Activated T-helper 17 cell treated with anti-CD3 and anti-CD28 coated beads, Interleukin-2, amount 50 U/mL, for 72 hours (primary cell): ENCODE data around the gene IPO13. TPM values are rescaled to one million over a fixed set of nuclear protein-coding genes. Genes with fewer than 3 reads are reported as not detected.

Experiments used
- ATAC-seq: fragments of 150-1000 bp; cut with Tn5 transposase; replicated peaks from 2 replicates; pipeline ENCODE4 v1.10.0; 2021; ENCODE audit warnings: mild to moderate bottlenecking, moderate library complexity
- H3K27ac Mint-ChIP-seq: one replicate; pipeline ENCODE4 v1.8.0; 2022; ENCODE audit warnings: mixed read lengths
- H3K27me3 Mint-ChIP-seq: one replicate; pipeline ENCODE4 v1.8.0; 2022; ENCODE audit warnings: mixed read lengths
- H3K36me3 Mint-ChIP-seq: one replicate; pipeline ENCODE4 v1.8.0; 2022; ENCODE audit warnings: low read depth, mild to moderate bottlenecking, mixed read lengths
- H3K4me1 Mint-ChIP-seq: one replicate; pipeline ENCODE4 v1.8.0; 2022; ENCODE audit warnings: mixed read lengths
- H3K4me3 Mint-ChIP-seq: one replicate; pipeline ENCODE4 v1.8.0; 2022; ENCODE audit warnings: mild to moderate bottlenecking, mixed read lengths
- H3K9me3 Mint-ChIP-seq: one replicate; pipeline ENCODE4 v1.8.0; 2022; ENCODE audit warnings: mixed read lengths
- total RNA-seq, 2 donors: library from RNA; stranded (reverse); gene quantifications; one replicate each; pipeline ENCODE4 v1.2.3, GENCODE V29; 2022

IPO13 gene
- total RNA-seq, 2 donors from 2014 or later = 9.4 to 26.5 TPM

GRCh38 chr1:43979528-43980254 lies 32.9 kb downstream of the IPO13 start:
- peaks cover 53% of the 10 kb centered on the region for H3K36me3 Mint-ChIP-seq
- peak; percentile 33 for ATAC-seq

GRCh38 chr1:43980255-43981134 lies 33.7 kb downstream of the IPO13 start:
- H3K4me1 Mint-ChIP-seq = peaks cover 40% of the 10 kb centered on the region
- H3K36me3 Mint-ChIP-seq = peaks cover 54% of the 10 kb centered on the region
- H3K27ac Mint-ChIP-seq = peak overlapping the region; percentile 40
- H3K9me3 Mint-ChIP-seq = no peaks in the 10 kb centered on the region
- H3K27me3 Mint-ChIP-seq = no peaks in the 10 kb centered on the region
- peak overlapping the region; percentile 83 for H3K4me3 Mint-ChIP-seq
- ATAC-seq = no peak

More at GRCh38 chr1:43979528-43980254, 32.9 kb downstream of the IPO13 start:
- Mint-ChIP-seq H3K27ac (peak overlapping the region; percentile 40), H3K4me1 (peaks cover 40% of the 10 kb centered on the region), H3K27me3 (no peaks in the 10 kb centered on the region), H3K4me3 (peak overlapping the region; percentile 83), H3K9me3 (no peaks in the 10 kb centered on the region)

- no peak for ATAC-seq
- peak overlapping the region; percentile 83 for H3K4me3 Mint-ChIP-seq
- H3K36me3 Mint-ChIP-seq = peaks cover 52% of the 10 kb centered on the region
- no peaks in the 10 kb centered on the region for H3K9me3 Mint-ChIP-seq
- peak overlapping the region; percentile 40 for H3K27ac Mint-ChIP-seq
- H3K4me1 Mint-ChIP-seq = peaks cover 40% of the 10 kb centered on the region
- H3K27me3 Mint-ChIP-seq = no peaks in the 10 kb centered on the region
Measured at GRCh38 chr1:43981135-43981491, 34.4 kb downstream of the IPO13 start.

GRCh38 chr1:43981636-43982035 lies 34.9 kb downstream of the IPO13 start:
- Mint-ChIP-seq H3K4me1 (peaks cover 34% of the 10 kb centered on the region), H3K9me3 (no peaks in the 10 kb centered on the region), H3K27ac (no peak overlapping the region), H3K4me3 (no peak overlapping the region), H3K36me3 (peaks cover 47% of the 10 kb centered on the region), H3K27me3 (no peaks in the 10 kb centered on the region)
- no peak for ATAC-seq

GRCh38 chr1:43982241-43982640 lies 35.5 kb downstream of the IPO13 start:
- peaks cover 41% of the 10 kb centered on the region for H3K36me3 Mint-ChIP-seq
- H3K9me3 Mint-ChIP-seq = no peaks in the 10 kb centered on the region
- no peak for ATAC-seq
- peaks cover 28% of the 10 kb centered on the region for H3K4me1 Mint-ChIP-seq
- no peak overlapping the region for H3K27ac Mint-ChIP-seq
- no peaks in the 10 kb centered on the region for H3K27me3 Mint-ChIP-seq
- no peak overlapping the region for H3K4me3 Mint-ChIP-seq

- no peak for ATAC-seq
- Mint-ChIP-seq H3K4me1 (peaks cover 23% of the 10 kb centered on the region), H3K36me3 (peaks cover 35% of the 10 kb centered on the region), H3K4me3 (no peak overlapping the region), H3K27ac (no peak overlapping the region), H3K9me3 (no peaks in the 10 kb centered on the region), H3K27me3 (no peaks in the 10 kb centered on the region)
Measured at GRCh38 chr1:43982808-43983207, 36.1 kb downstream of the IPO13 start.

- Mint-ChIP-seq H3K4me3 (no peak overlapping the region), H3K9me3 (no peaks in the 10 kb centered on the region), H3K27ac (peak overlapping the region; percentile 27), H3K4me1 (peaks cover 17% of the 10 kb centered on the region), H3K36me3 (peaks cover 30% of the 10 kb centered on the region), H3K27me3 (no peaks in the 10 kb centered on the region)
- no peak for ATAC-seq
Measured at GRCh38 chr1:43983253-43983899, 36.6 kb downstream of the IPO13 start.

GRCh38 chr1:43984855-43985254 lies 38.1 kb downstream of the IPO13 start:
- Mint-ChIP-seq H3K9me3 (no peaks in the 10 kb centered on the region), H3K27ac (no peak overlapping the region), H3K27me3 (no peaks in the 10 kb centered on the region), H3K4me1 (peaks cover 16% of the 10 kb centered on the region), H3K4me3 (no peak overlapping the region), H3K36me3 (peaks cover 23% of the 10 kb centered on the region)
- ATAC-seq = no peak

GRCh38 chr1:43985984-43986595 lies 39.3 kb downstream of the IPO13 start:
- Mint-ChIP-seq H3K27me3 (no peaks in the 10 kb centered on the region), H3K4me3 (no peak overlapping the region)

GRCh38 chr1:43986712-43987111 lies 40.0 kb downstream of the IPO13 start:
- H3K27me3 Mint-ChIP-seq = no peaks in the 10 kb centered on the region
- peaks cover 10% of the 10 kb centered on the region for H3K4me1 Mint-ChIP-seq
- H3K9me3 Mint-ChIP-seq = no peaks in the 10 kb centered on the region
- ATAC-seq = no peak
- peaks cover 20% of the 10 kb centered on the region for H3K36me3 Mint-ChIP-seq
- no peak overlapping the region for H3K4me3 Mint-ChIP-seq
- no peak overlapping the region for H3K27ac Mint-ChIP-seq

More at GRCh38 chr1:43985984-43986595, 39.3 kb downstream of the IPO13 start:
- H3K27ac Mint-ChIP-seq = no peak overlapping the region
- peaks cover 20% of the 10 kb centered on the region for H3K36me3 Mint-ChIP-seq
- peaks cover 10% of the 10 kb centered on the region for H3K4me1 Mint-ChIP-seq
- H3K9me3 Mint-ChIP-seq = no peaks in the 10 kb centered on the region
- ATAC-seq = no peak

GRCh38 chr1:43987159-43987902 lies 40.6 kb downstream of the IPO13 start:
- H3K4me3 Mint-ChIP-seq = no peak overlapping the region
- H3K27ac Mint-ChIP-seq = no peak overlapping the region
- peaks cover 10% of the 10 kb centered on the region for H3K4me1 Mint-ChIP-seq
- no peaks in the 10 kb centered on the region for H3K27me3 Mint-ChIP-seq
- peaks cover 20% of the 10 kb centered on the region for H3K36me3 Mint-ChIP-seq
- no peaks in the 10 kb centered on the region for H3K9me3 Mint-ChIP-seq
- no peak for ATAC-seq

- peak overlapping the region; percentile 85 for H3K4me3 Mint-ChIP-seq
- peaks cover 3% of the 10 kb centered on the region for H3K36me3 Mint-ChIP-seq
- H3K27me3 Mint-ChIP-seq = no peaks in the 10 kb centered on the region
- H3K9me3 Mint-ChIP-seq = no peaks in the 10 kb centered on the region
- no peaks in the 10 kb centered on the region for H3K4me1 Mint-ChIP-seq
- no peak overlapping the region for H3K27ac Mint-ChIP-seq
- ATAC-seq = no peak
Measured at GRCh38 chr1:43990271-43991199, 43.8 kb downstream of the IPO13 start.

- Mint-ChIP-seq H3K36me3 (no peaks in the 10 kb centered on the region), H3K4me1 (no peaks in the 10 kb centered on the region), H3K27me3 (no peaks in the 10 kb centered on the region), H3K27ac (peak overlapping the region; percentile 48), H3K9me3 (no peaks in the 10 kb centered on the region), H3K4me3 (peak overlapping the region; percentile 85)
- ATAC-seq = no peak
Measured at GRCh38 chr1:43991200-43991475, 44.4 kb downstream of the IPO13 start.
